Activated T-helper 17 cell treated with anti-CD3 and anti-CD28 coated beads, Interleukin-2, amount 50 U/mL, for 72 hours (primary cell): ENCODE measurements around the gene AURKAIP1. TPM values are rescaled to one million over a fixed set of nuclear protein-coding genes. Genes with fewer than 3 reads are reported as not detected.
"Not testable (repeated sequence)": the region's sequence is repeated elsewhere in the genome, so short reads cannot be mapped to it uniquely, and the experiment has no call there.

Experiments
- ATAC-seq: fragments of 150-1000 bp; cut with Tn5 transposase; replicated peaks from 2 replicates; pipeline ENCODE4 v1.10.0; 2021; ENCODE audit warnings: mild to moderate bottlenecking, moderate library complexity
- H3K27ac Mint-ChIP-seq: one replicate; pipeline ENCODE4 v1.8.0; 2022; ENCODE audit warnings: mixed read lengths
- H3K27me3 Mint-ChIP-seq: one replicate; pipeline ENCODE4 v1.8.0; 2022; ENCODE audit warnings: mixed read lengths
- H3K36me3 Mint-ChIP-seq: one replicate; pipeline ENCODE4 v1.8.0; 2022; ENCODE audit warnings: low read depth, mild to moderate bottlenecking, mixed read lengths
- H3K4me1 Mint-ChIP-seq: one replicate; pipeline ENCODE4 v1.8.0; 2022; ENCODE audit warnings: mixed read lengths
- H3K4me3 Mint-ChIP-seq: one replicate; pipeline ENCODE4 v1.8.0; 2022; ENCODE audit warnings: mild to moderate bottlenecking, mixed read lengths
- H3K9me3 Mint-ChIP-seq: one replicate; pipeline ENCODE4 v1.8.0; 2022; ENCODE audit warnings: mixed read lengths
- total RNA-seq, 2 donors: library from RNA; stranded (reverse); gene quantifications; one replicate each; pipeline ENCODE4 v1.2.3, GENCODE V29; 2022

AURKAIP1 gene
- total RNA-seq, 2 donors from 2014 or later: 93.3 to 163 TPM

DNA sequence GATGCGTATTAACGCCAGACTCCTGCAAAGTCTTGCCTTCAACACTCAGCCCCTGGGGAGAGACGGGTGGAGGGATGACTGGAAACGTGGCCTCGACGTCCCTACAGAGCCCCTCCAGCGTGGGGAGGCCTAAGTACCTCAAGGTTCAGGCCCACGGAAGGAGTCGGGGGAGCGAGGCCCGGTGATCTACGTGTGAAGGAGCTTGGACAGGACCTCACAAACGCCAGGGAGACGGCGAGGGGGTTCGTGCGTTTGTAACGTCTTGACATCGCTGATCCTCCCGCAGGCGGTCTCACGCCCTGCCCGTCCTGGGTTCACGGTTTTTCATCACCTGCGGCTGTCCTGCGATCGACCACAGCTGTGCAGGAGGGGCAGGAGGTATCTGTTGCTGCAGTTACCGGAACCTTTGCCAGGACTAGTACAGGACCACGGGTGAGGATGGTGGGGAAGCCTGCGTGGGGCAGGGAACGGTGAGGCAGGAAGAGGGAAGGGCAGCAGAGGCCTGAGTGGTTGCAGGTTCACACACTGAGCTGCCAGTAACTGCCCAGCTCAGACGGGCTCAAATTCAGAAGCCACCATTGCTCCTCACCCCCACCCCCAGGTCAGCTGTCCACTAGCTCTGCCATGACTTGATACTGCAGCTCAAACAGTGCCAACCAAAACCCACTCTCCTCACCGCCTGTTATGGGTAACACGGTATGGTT lies 25.0 kb upstream of the AURKAIP1 start:
- H3K9me3 Mint-ChIP-seq: no peaks in the 10 kb centered on the region
- H3K4me3 Mint-ChIP-seq: peak overlapping the region; percentile 84
- H3K36me3 Mint-ChIP-seq: peaks cover 89% of the 10 kb centered on the region
- peaks cover 12% of the 10 kb centered on the region for H3K4me1 Mint-ChIP-seq
- no peak for ATAC-seq
- H3K27me3 Mint-ChIP-seq: no peaks in the 10 kb centered on the region
- peak overlapping the region; percentile 85 for H3K27ac Mint-ChIP-seq

DNA sequence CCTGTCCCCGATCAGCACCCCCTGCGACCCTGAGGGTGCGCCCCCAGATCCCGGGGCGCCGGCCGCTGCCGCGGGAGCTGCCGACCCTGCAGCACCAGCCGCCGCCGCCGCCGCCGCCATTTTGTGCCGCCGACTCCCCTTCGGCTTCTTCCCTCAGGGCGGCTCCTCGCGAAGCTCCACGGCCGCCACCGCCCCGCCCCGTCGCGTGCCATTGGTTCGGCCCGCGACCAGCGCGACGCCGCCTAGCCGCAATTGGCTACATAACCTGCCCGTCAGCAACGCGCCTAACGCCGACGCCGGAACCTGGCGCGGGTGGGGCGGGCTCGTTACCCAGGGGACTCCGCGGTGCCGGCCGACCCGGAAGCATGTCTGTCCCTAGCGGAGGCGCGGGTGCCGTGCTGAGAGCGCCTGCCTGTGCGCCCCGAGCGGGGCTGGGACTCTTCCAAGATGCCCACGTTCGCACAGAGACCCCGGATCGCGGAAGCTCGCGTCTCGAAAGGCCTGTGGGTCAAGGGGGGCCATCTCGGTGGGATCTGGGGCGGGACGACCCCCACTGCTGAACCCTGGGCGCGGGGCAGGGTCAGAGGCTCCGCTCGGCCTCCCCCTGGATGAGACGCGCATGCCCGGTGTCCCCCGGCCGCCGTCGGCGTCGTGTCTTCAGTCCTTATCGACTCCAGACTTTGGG lies 24.3 kb upstream of the AURKAIP1 start, which contains the start of gene CCNL2:
TSS of gene CCNL2 (minus strand) at position 149 of the 685 bp plus-strand sequence. CDS start at position 120, 29 bp downstream.
- peaks cover 12% of the 10 kb centered on the region for H3K4me1 Mint-ChIP-seq

DNA sequence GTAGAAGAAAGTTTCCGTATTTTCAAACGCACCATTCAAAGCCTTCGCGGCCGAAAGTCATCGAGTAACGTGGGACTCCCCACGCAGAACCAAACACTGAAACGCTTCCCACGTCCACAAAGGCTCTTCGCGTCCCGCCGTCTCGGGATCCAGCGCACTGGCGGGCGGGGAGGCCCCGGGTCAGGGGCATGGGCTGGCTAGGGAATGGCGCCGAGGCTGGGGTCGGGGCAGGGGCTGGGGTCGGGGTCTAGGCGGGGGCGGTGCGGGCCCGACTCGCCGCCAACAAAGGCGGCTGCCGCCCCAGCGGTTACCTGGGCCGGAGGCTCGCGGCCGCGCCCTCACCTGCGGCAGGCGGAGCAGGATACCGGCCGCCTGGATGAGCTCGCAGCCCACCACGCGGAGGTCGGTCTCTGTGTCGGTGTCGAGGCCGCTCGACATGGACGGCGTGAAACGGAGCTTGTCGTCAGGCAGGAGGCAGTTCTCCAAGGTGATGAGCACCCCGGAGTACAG lies 23.7 kb upstream of the AURKAIP1 start:
- peaks cover 89% of the 10 kb centered on the region for H3K36me3 Mint-ChIP-seq
- peak overlapping the region; percentile 95 for H3K27ac Mint-ChIP-seq
- H3K4me3 Mint-ChIP-seq: peak overlapping the region; percentile 95
- H3K9me3 Mint-ChIP-seq: no peaks in the 10 kb centered on the region
- ATAC-seq: peak; percentile 1
- H3K4me1 Mint-ChIP-seq: peaks cover 11% of the 10 kb centered on the region
- no peaks in the 10 kb centered on the region for H3K27me3 Mint-ChIP-seq

More for the DNA sequence above, 24.3 kb upstream of the AURKAIP1 start, which contains the start of gene CCNL2:
- Mint-ChIP-seq H3K4me3 (peak within 1 kb of the TSS; percentile 95), H3K9me3 (no peaks in the 10 kb centered on the region), H3K36me3 (peaks cover 89% of the 10 kb centered on the region), H3K27me3 (no peaks in the 10 kb centered on the region), H3K27ac (peak within 1 kb of the TSS; percentile 95)
- peak; percentile 99 for ATAC-seq

DNA sequence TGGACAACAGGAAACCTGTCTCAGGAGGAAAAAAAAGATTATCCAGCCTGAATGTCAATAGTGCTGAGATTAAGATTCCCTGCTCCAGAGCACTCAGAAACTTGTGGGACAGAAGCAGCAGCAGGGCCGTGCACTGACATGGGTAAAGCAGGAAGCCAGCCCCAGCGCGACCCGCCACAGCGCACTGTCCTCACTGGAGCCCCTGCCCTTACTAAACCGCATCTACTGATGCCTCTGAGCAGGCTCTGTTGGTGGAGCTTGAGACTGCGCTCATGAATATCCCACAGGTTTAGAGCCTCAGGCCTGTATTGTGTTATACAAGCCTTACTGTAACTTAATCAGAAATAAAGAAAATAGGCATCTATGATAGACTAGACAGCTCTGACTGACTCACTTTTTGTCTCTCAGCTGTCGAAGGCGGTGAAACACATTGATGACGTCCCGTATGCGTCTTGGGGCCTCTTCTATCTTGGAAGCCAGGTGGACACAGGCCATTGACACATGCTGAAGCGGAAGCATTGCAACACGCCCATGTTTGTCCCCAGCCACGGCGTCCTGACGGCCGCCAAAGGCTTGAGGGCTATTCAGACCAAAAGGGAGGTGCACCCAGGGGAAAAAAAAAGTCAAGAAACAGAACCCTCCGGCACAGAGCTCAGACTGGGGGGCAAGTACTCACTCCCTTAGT lies 23.0 kb upstream of the AURKAIP1 start:
- Mint-ChIP-seq H3K36me3 (peaks cover 89% of the 10 kb centered on the region), H3K27ac (peak overlapping the region; percentile 95), H3K27me3 (no peaks in the 10 kb centered on the region), H3K4me1 (peaks cover 12% of the 10 kb centered on the region), H3K9me3 (no peaks in the 10 kb centered on the region), H3K4me3 (peak overlapping the region; percentile 95)
- no peak for ATAC-seq

DNA sequence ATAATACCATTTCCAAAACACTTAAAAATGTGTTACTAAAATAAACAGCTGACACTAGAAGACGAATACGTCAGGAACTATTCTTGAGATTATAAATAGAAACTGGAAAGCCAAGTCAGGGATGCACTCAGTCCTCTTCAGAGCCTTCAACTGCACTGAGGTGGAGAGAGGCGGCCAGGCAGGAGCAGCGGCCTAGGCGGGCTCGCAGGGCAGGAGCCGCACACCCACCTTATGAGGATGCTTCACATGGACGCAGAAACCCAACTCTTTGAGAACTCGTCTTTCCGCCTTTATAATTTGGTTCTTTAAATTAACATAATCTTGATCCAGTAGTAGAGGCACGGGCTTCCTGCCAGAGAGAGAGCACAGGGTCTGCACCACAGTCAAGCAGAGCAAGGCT lies 20.2 kb upstream of the AURKAIP1 start:
- no peak for ATAC-seq
- Mint-ChIP-seq H3K27ac (peak overlapping the region; percentile 54), H3K27me3 (no peaks in the 10 kb centered on the region), H3K9me3 (no peaks in the 10 kb centered on the region), H3K36me3 (peaks cover 89% of the 10 kb centered on the region), H3K4me3 (peak overlapping the region; percentile 15), H3K4me1 (peaks cover 12% of the 10 kb centered on the region)

DNA sequence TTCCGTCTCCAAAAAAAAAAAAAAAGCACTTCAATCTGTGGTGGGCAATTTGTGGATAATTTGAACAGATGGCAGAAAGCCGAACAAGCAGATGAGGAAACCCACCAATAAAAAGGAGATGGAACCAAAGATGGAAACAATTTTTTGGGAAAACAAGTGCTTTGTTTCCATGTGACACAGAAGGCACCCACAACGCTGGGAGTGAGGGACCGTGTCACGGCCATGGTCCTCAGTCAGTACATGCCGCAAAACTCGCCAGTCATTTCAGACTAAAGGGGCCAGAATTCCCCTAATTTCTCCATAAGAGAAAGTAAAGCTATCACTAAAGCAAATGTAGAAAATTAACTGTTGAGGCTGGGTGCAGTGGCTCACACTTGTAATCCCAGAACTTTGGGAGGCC lies 19.1 kb upstream of the AURKAIP1 start:
- no peaks in the 10 kb centered on the region for H3K9me3 Mint-ChIP-seq
- no peaks in the 10 kb centered on the region for H3K27me3 Mint-ChIP-seq
- peaks cover 89% of the 10 kb centered on the region for H3K36me3 Mint-ChIP-seq
- no peak overlapping the region for H3K27ac Mint-ChIP-seq
- no peak for ATAC-seq
- H3K4me3 Mint-ChIP-seq: no peak overlapping the region
- H3K4me1 Mint-ChIP-seq: peaks cover 12% of the 10 kb centered on the region

DNA sequence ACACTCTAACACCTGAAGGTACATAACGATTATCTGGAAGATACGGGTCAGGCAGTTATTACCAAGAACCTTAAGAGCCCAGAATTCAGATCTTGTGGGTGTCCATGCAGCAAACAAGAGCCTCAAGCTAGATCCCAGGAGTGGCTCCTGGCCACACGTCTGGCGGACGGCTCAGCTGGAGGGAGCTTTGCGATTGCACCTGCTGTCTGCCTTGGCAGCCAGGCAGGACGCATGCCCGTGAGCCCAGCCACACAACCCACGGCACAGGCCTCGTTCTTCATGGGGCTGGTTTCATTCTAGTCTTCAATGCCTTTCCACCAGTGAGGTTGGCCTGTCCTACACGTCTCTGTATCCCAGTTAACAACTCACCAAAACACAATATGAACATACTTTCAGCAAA lies 18.4 kb upstream of the AURKAIP1 start:
- H3K36me3 Mint-ChIP-seq: peaks cover 95% of the 10 kb centered on the region
- H3K27ac Mint-ChIP-seq: no peak overlapping the region
- no peak overlapping the region for H3K4me3 Mint-ChIP-seq
- H3K4me1 Mint-ChIP-seq: peaks cover 12% of the 10 kb centered on the region
- no peaks in the 10 kb centered on the region for H3K9me3 Mint-ChIP-seq
- no peaks in the 10 kb centered on the region for H3K27me3 Mint-ChIP-seq
- no peak for ATAC-seq

DNA sequence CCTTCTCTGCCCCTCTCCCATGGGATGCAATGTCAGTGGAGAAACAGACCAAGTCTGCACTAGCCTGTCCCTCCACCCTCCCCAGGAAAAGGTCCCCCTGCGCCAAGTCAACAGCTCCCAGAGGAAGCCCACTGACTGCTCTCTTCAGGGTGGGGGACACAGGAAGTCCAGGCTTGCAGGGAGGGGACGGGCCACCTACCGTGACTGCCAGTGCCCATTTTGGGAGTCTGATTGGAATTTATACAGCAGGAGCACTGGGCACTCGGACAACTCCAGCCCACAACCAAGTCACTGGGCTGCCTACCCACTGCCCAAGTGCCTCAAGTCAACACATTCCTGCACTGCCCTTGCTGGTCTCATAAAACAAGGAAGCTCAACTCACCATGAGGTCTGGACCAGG lies 18.0 kb upstream of the AURKAIP1 start:
- Mint-ChIP-seq H3K27ac (no peak overlapping the region), H3K4me3 (no peak overlapping the region), H3K36me3 (peaks cover 95% of the 10 kb centered on the region), H3K27me3 (no peaks in the 10 kb centered on the region), H3K9me3 (no peaks in the 10 kb centered on the region), H3K4me1 (peaks cover 12% of the 10 kb centered on the region)
- no peak for ATAC-seq

DNA sequence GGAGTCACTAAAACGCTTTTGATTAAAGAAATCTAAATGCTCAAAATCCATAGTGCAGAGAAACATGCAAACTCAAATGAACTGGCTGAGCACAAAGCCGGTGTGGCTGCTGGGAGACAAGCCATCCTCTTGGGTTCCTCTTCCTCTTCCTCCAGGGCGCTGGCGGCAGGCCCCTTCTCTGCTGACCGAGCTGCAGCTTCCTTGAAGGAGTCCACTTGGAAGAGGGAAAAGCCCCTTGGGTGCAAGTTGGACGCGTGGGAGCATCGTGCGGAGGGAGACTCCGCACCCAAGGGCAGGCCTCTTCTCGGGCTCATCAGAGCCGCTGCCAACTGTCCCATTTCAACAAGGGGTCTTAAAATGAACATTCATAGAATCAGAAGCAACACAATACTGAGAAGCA lies 16.2 kb upstream of the AURKAIP1 start:
- Mint-ChIP-seq H3K27me3 (no peaks in the 10 kb centered on the region), H3K4me1 (peaks cover 12% of the 10 kb centered on the region), H3K4me3 (no peak overlapping the region), H3K27ac (no peak overlapping the region), H3K36me3 (peaks cover 99% of the 10 kb centered on the region), H3K9me3 (no peaks in the 10 kb centered on the region)
- ATAC-seq: no peak

DNA sequence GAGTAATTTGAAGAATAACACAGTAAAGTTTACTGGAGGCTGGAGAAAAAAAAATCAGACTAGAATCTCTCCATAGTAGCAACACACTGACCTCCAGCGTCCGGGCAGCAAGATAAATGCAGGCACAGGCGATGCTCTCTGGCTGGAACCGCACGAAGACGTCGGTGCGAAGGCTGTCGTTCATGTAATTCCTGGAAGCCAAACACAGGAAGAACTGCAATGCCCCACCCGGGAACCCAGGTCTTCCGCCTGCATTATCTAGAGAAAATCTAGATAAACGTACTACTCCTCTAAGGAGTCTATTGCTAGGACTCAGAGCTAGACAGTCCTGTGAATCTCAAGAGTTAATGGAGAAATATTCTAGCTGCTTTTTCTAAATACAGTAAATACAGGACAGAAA lies 15.7 kb upstream of the AURKAIP1 start:
- H3K9me3 Mint-ChIP-seq: no peaks in the 10 kb centered on the region
- peaks cover 100% of the 10 kb centered on the region for H3K36me3 Mint-ChIP-seq
- H3K27me3 Mint-ChIP-seq: no peaks in the 10 kb centered on the region
- H3K4me1 Mint-ChIP-seq: peaks cover 10% of the 10 kb centered on the region
- no peak overlapping the region for H3K4me3 Mint-ChIP-seq
- no peak overlapping the region for H3K27ac Mint-ChIP-seq
- ATAC-seq: no peak

DNA sequence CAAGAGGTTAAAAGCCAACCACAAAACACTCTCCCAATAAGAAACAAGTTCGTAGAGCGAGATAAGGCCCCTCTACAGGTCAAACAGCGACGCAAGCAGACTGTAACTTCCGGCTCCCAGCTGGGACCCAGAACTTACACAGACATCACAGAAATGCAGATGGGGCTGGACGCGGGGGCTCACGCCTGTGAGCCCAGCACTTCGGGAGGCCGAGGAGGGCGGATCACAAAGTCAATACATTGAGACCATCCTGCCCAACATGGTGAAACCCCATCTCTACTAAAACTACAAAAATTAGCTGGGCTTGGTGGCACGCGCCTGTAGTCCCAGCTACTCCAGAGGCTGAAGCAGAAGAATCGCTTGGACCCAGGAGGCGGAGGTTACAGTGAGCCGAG lies 13.1 kb upstream of the AURKAIP1 start:
- Mint-ChIP-seq H3K27ac (no peak overlapping the region), H3K27me3 (no peaks in the 10 kb centered on the region), H3K36me3 (peaks cover 78% of the 10 kb centered on the region), H3K4me3 (no peak overlapping the region), H3K9me3 (no peaks in the 10 kb centered on the region), H3K4me1 (no peaks in the 10 kb centered on the region)
- ATAC-seq: no peak

DNA sequence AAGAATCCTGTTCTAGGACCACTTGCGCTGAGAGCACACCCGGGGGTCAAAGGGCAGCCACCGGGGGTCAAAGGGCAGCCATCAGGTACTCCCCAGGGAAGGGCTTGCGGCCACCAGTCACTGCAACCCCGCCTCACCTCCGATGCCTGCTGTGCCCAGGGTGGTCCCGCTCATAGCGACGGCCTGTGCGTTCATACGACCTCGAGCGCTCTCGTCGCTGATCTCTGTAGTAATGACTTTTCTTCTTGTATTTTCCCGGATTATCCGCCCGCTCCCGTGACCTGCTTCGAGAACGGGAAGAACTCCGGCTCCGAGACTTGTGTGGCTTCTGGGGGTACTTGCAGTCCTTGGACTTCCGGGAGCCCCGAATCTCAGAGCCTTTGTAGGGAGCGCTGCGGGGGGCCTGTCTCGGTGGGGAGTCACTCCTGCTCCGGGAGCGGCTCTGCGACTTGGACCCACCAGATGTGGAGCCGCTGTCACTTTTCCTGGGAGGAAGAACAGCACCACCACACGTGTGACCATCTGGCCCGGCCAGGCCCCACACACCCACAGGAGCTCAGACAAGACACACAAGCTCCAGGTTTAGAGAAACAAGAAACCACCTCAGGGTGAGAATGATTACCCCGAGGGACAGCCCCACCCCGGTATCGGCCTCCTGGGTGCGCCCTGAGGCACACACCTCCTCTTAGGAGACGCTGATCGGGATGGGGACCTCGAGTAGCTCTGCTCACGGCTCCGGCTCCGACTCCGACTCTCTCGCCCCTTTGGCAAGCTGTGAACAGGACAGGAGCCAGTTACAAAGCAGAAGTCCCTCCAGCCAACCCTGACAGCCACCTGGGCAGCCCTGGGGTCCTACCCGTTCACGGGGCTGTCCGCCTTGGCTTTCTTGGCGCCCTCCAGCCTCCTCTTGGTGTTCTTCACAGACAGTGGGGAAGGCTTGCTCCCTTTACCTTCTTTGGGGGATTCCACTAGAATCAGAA lies 12.4 kb upstream of the AURKAIP1 start:
- no peaks in the 10 kb centered on the region for H3K4me1 Mint-ChIP-seq
- H3K36me3 Mint-ChIP-seq: peaks cover 71% of the 10 kb centered on the region
- no peaks in the 10 kb centered on the region for H3K9me3 Mint-ChIP-seq

DNA sequence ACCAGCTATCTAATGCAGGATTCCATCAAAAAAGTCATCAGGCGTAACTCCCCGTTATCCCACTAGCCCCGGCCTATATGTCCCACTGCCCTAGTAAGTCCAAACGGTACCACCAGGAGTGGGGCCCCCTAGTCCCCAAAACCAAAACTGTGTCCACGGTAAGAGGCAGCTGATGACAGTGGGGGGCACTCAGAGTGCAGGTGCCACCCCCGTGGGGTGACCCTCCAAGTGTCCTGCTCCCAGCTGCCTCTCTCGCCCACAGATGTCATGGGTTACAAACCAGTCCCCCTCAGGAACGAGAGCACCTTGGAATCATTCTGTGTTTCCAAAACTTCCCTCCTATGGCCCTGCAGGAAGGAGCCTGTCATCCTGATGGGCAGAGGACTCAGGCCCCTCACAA lies 10.9 kb upstream of the AURKAIP1 start:
- Mint-ChIP-seq H3K4me3 (no peak overlapping the region), H3K27ac (no peak overlapping the region), H3K27me3 (no peaks in the 10 kb centered on the region), H3K9me3 (no peaks in the 10 kb centered on the region), H3K4me1 (no peaks in the 10 kb centered on the region), H3K36me3 (peaks cover 56% of the 10 kb centered on the region)
- no peak for ATAC-seq

More for the DNA sequence above, 12.4 kb upstream of the AURKAIP1 start:
- no peak overlapping the region for H3K27ac Mint-ChIP-seq
- no peak overlapping the region for H3K4me3 Mint-ChIP-seq
- no peak for ATAC-seq
- no peaks in the 10 kb centered on the region for H3K27me3 Mint-ChIP-seq

DNA sequence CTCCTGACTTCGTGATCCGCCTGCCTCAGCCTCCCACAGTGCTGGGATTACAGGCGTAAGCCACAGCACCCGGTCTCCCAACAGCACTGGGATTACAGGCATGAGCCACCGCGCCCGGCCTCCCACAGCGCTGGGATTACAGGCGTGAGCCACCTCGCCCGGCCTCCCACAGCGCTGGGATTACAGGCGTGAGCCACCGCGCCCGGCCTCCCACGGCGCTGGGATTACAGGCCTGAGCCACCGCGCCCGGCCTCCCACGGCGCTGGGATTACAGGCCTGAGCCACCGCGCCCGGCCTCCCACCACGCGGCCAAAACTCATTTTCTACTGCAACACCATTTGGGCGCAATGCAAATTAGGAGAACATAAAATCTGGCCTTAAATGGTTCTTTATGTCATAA lies 10.3 kb upstream of the AURKAIP1 start:
- H3K36me3 Mint-ChIP-seq: peaks cover 50% of the 10 kb centered on the region
- not testable (repeated sequence) for H3K4me1 Mint-ChIP-seq, H3K4me3 Mint-ChIP-seq, H3K9me3 Mint-ChIP-seq, ATAC-seq, H3K27ac Mint-ChIP-seq, H3K27me3 Mint-ChIP-seq
